ENCODE results near the gene N4BP2.

The N4BP2 gene

GRCh38 chr4:40122941-40123340 lies 66.3 kb downstream of the N4BP2 start:
- no peaks in the 10 kb centered on the region for H3K27me3 ChIP-seq (ENCODE audit: insufficient read depth, low read length)
- no peaks in the 10 kb centered on the region for H3K9me2 ChIP-seq (ENCODE audit: low read depth, low read length)
- H3K27ac ChIP-seq (ENCODE audit: low read depth, low read length, poor library complexity, severe bottlenecking) = no peak overlapping the region
- H3K4me3 ChIP-seq (ENCODE audit: low read depth, low read length, poor library complexity, severe bottlenecking) = no peak overlapping the region
- no peak overlapping the region for H3K9ac ChIP-seq (ENCODE audit: low read length)
- H4K20me1 ChIP-seq (ENCODE audit: insufficient read depth, low read length) = no peaks in the 10 kb centered on the region
- no peak for TF ChIP-seq CTCF (IDR thresholded peaks at IDR 0.05; ENCODE audit: low read length)
- TF ChIP-seq EZH2 (IDR thresholded peaks at IDR 0.05; ENCODE audit: borderline replicate concordance, low read length) = no peak
- H3K79me2 ChIP-seq (ENCODE audit: insufficient read depth, low read length) = no peaks in the 10 kb centered on the region
- H3K4me2 ChIP-seq (ENCODE audit: low read length) = no peak overlapping the region
- H3K36me3 ChIP-seq (ENCODE audit: insufficient read depth, low read length) = peaks cover 13% of the 10 kb centered on the region
- H3K9me3 ChIP-seq (ENCODE audit: low read length) = no peaks in the 10 kb centered on the region
- H2AFZ ChIP-seq (ENCODE audit: low read length) = no peak overlapping the region
- H3K4me1 ChIP-seq (ENCODE audit: insufficient read depth, low read length, severe bottlenecking) = peaks cover 13% of the 10 kb centered on the region
- no peaks in the 10 kb centered on the region for H3F3A ChIP-seq (ENCODE audit: insufficient read depth, low read length)

GRCh38 chr4:40124690-40125089 lies 68.0 kb downstream of the N4BP2 start:
- Histone ChIP-seq H3K36me3 (ENCODE audit: insufficient read depth, low read length) (peaks cover 5% of the 10 kb centered on the region; the same call in 1 of the 2 replicates), H3K9me3 (ENCODE audit: low read length) (no peaks in the 10 kb centered on the region), H2AFZ (ENCODE audit: low read length) (no peak overlapping the region), H3K27ac (ENCODE audit: low read depth, low read length, poor library complexity, severe bottlenecking) (no peak overlapping the region), H3F3A (ENCODE audit: insufficient read depth, low read length) (no peaks in the 10 kb centered on the region), H3K9ac (ENCODE audit: low read length) (no peak overlapping the region), H3K4me3 (ENCODE audit: low read depth, low read length, poor library complexity, severe bottlenecking) (no peak overlapping the region), H3K27me3 (ENCODE audit: insufficient read depth, low read length) (no peaks in the 10 kb centered on the region), H3K4me1 (ENCODE audit: insufficient read depth, low read length, severe bottlenecking) (peaks cover 13% of the 10 kb centered on the region), H3K9me2 (ENCODE audit: low read depth, low read length) (no peaks in the 10 kb centered on the region), H4K20me1 (ENCODE audit: insufficient read depth, low read length) (no peaks in the 10 kb centered on the region), H3K4me2 (ENCODE audit: low read length) (no peak overlapping the region), H3K79me2 (ENCODE audit: insufficient read depth, low read length) (no peaks in the 10 kb centered on the region)
- no peak for TF ChIP-seq EZH2 (IDR thresholded peaks at IDR 0.05; ENCODE audit: borderline replicate concordance, low read length)
- TF ChIP-seq CTCF (IDR thresholded peaks at IDR 0.05; ENCODE audit: low read length) = no peak

GRCh38 chr4:40130401-40131036 lies 73.9 kb downstream of the N4BP2 start:
- TF ChIP-seq EZH2 (IDR thresholded peaks at IDR 0.05; ENCODE audit: borderline replicate concordance, low read length) = no peak
- TF ChIP-seq CTCF (IDR thresholded peaks at IDR 0.05; ENCODE audit: low read length) = no peak
- no peak overlapping the region for H3K4me3 ChIP-seq (ENCODE audit: low read depth, low read length, poor library complexity, severe bottlenecking)
- no peaks in the 10 kb centered on the region for H3F3A ChIP-seq (ENCODE audit: insufficient read depth, low read length)
- H3K27me3 ChIP-seq (ENCODE audit: insufficient read depth, low read length) = no peaks in the 10 kb centered on the region
- H3K27ac ChIP-seq (ENCODE audit: low read depth, low read length, poor library complexity, severe bottlenecking) = no peak overlapping the region
- H3K9me3 ChIP-seq (ENCODE audit: low read length) = no peaks in the 10 kb centered on the region
- H3K4me1 ChIP-seq (ENCODE audit: insufficient read depth, low read length, severe bottlenecking) = peaks cover 7% of the 10 kb centered on the region
- H2AFZ ChIP-seq (ENCODE audit: low read length) = no peak overlapping the region
- no peaks in the 10 kb centered on the region for H3K79me2 ChIP-seq (ENCODE audit: insufficient read depth, low read length)
- H4K20me1 ChIP-seq (ENCODE audit: insufficient read depth, low read length) = no peaks in the 10 kb centered on the region
- no peaks in the 10 kb centered on the region for H3K9me2 ChIP-seq (ENCODE audit: low read depth, low read length)
- H3K4me2 ChIP-seq (ENCODE audit: low read length) = no peak overlapping the region
- peaks cover 10% of the 10 kb centered on the region for H3K36me3 ChIP-seq (ENCODE audit: insufficient read depth, low read length)
- H3K9ac ChIP-seq (ENCODE audit: low read length) = no peak overlapping the region

Data from OCI-LY1 (cell line).